DMS79 (cell line): ENCODE measurements around the gene MOB4.
"Not testable (repeated sequence)": the region's sequence is repeated elsewhere in the genome, so short reads cannot be mapped to it uniquely, and the experiment has no call there.

ENCODE experiments used
- DNase-seq: peaks from one replicate; lab custom pipeline; 2025; lab: John Stamatoyannopoulos, UW

MOB4 gene

DNA sequence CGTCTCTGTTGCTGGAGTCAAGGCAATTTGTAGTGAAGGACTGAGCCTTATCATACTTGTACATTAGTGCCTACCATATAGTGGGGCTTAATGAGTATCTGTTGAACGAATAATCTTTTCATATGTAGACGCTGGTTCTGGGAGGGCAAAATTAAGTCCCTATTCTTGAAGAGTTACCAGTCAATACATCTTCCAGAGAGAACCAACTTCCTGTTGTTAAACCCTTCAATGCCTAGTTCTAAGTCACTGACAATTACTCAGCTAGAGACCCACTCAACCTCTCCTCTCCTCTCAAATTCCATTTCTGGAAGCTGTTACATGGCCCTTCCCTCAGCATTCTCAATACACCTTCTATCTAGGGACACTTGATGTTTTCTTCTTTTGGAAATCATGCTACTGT is 1.1 kb upstream of the MOB4 start:
- DNase-seq: no peak

DNA sequence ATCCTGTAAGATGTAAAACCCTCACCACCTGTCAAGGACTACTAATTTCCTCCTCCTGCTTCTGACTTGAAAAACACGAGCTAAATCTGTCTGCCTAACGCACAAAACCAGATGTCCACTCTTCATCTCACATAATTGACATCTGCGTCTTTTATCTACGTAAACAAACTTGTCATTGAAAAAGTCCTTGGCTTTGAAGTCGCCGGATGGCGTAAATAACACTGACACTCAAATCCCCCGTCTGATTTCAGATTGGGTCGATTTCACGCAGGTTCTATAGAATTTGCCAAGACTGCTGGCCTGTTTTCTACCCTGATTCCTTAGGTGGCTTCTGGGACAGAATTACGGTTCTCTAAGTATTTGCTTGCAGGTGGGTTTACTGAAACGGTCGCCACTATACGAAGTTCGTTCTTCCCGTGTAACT is 539 bp upstream of the MOB4 start:
- no peak for DNase-seq

DNA sequence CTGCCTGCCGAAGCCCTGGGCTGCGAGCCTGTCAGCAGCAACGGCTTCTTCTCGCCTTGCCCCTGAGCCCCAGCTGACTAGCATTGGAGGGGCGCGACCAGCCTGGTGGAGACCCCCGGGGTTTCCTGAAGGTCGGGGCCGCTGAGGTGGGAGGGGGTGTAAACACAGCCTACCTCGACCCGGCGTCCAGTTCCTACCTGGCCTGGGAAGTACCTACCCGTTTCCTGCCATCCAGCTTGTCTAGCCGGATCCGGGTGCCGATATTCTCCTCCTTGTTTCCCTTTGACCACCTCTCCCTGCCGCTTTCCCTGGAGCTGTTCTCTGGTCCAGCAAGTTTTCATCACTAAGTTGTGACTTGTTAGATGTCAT is 511 bp downstream of the MOB4 start:
- DNase-seq: no peak

DNA sequence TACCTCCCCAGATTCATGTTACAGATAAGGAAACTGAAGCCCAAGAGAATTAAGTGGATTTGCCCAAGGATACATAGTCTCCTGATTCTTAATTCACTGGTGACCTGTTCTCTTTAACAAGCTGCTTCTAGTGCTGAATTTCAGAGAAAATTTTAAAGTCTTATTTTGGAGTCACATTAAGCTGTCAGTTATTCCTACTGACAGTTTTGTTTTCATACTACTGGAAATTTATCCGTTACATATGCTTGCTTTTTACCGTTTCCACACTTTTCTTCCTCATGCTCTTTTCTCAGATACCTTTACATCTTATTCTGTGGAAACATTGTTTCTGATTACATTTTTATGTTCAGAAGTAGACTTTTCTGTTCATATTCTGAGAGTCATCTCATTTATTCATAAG is 1.3 kb downstream of the MOB4 start:
- no peak for DNase-seq

DNA sequence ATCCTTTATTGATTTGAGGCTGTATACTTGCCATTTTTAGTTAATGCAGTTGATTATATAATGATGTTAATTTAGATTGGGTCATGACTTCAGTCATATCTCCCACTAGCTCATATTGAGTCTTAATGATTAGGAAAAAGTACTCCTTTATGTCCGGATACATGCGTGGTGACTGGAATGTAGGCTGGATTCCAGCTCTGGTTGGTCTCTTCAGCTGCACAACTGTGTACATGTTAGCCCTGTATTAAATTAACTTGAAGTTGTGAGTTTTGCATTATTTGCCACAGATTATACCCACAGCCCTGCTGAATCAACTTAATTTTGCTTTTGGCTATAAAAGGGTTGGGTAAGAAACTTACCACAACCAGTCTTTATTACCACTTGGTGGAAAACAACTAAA is 22.5 kb downstream of the MOB4 start:
- DNase-seq: no peak

DNA sequence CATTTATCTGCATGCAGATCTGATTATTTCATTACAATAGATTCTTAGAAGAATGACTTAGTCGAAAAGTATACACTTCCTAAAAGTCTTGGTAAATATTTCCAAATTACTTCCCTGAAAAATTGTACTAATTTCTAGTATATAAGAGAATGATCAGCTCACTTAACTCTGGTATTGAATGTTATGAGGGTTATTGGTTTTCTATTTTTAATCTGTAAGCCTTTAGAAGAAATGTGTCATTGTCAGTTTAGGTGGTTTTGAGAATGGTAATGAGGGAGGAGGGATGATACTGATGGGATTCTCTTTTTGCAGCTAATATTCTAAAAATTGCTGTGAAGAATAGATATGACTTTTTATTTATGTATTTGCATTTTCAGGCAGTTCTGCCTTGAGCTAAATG is 23.9 kb downstream of the MOB4 start:
- DNase-seq: no peak

DNA sequence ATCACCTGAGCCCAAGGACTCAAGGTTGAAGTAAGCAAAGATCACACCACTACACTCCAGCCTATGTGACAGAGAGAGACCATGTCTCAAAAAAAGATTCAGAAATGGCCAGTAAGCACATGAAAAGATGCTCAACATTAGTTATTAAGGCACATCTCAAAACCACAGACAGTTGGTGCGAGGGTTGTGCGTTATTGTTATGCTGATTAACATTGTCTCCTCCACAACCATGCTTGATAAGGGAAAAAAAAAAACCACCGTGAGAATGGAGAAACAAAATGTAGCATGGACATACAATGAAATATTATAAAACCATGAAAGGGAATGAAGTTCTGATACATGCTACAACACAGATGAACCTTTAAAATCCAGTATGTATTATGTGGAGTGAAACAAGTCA is 27.3 kb downstream of the MOB4 start:
- DNase-seq: no peak

DNA sequence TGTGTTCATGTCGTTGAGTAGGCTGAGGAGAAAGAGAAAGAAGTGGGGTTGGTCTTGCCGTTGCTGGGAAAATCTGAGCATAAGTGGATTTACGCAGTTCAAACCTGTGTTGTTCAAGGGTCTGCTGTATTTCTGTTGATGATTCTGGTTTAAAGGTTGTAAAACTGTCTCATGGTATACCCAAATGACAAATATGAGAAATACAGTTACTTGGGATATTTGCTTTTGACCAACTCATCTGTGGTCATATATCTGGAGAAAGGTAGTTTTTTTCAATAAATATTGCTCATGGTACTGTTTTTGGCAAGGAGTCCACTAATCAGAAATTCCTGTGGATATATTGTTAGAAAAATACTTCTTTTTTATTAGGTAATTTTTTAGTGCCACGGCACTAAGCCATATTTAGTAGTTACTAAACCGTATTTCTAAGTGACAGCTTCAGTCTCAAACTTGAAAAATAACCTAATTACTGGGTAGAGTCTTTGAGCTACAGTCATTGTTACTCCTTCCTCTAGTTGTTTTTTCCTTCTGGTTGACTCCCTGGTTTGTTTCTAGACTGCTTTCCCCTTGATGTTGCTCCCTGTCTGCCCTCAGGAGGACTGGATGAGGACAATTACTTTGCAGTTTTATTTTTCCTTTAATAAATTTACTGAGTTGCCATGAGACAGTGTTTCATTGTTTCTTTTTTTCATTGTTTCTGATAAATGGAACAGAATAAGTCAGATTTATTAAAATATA is 31.5 kb downstream of the MOB4 start:
- no peak for DNase-seq

DNA sequence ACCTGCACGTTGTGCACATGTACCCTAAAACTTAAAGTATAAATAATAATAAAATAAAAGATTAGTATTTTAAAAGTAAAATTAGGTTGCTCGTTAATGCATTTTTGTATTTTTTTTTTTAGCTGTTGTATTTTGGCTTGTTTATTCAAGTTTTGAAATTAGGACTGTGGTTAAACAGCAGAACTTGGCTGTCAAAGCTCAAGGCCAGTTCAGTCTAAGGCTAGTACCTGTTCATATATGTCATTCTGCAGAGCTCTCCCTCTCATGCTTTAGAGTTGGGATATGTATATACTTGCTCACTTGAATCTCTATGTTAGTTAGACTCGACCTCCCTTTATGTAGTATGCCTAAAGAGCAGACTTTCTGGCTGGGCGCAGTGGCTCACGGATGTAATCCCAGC is 32.7 kb downstream of the MOB4 start:
- DNase-seq: no peak

DNA sequence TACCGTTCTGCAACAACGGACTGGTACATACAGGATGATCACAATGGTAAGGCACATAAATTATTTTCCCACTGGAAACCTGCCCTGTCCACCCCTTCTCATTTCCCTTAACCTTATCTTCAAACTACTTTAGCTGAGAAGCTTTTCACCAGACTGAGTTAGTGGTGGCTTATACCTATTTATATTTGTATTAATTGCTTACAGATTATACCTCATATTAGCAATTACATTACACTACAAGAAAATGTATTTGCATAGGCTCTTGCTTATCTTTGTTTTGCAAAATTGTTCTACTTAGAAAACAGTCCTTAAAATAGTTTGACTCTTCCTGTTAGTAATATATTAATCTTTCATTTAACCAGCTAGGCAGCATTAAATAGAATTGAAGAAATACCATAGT is 35.4 kb downstream of the MOB4 start:
- DNase-seq: not testable (repeated sequence)

DNA sequence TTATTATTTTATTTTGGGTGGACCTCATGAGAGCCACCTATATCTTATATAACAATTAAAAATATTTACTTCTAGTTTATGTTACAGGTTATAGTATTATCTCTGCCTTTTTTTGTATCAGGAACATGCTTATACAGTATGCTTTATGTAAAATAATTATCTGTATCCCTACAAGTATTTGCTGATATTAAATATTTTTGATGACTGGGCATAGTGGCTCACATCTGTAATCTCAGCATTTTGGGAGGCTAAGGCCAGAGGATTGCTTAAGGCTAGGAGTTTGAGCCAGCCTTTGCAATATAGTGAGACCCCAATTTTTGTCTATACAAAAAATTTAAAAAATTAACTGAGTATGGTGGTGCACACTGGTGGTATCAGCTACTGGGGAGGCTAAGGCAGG is 39.6 kb downstream of the MOB4 start:
- no peak for DNase-seq

DNA sequence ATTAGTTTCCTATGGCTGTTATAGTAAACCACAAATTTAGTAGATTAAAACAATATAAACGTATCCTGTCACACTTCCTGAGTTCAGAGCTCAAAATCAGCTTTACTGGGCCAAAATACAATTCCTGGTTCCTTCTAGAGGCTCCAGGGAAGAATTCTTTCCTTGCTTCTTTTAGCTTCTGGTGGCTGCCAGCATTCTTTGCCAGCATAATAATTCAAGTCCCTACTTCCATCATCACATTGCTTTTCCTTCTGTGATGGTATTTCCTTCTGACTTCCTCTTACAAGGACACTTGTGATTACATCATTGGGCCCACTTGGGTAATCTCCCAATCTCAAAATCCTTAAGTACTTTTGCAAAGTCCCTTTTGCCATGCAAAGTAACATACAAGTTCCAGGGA is 40.6 kb downstream of the MOB4 start:
- no peak for DNase-seq

DNA sequence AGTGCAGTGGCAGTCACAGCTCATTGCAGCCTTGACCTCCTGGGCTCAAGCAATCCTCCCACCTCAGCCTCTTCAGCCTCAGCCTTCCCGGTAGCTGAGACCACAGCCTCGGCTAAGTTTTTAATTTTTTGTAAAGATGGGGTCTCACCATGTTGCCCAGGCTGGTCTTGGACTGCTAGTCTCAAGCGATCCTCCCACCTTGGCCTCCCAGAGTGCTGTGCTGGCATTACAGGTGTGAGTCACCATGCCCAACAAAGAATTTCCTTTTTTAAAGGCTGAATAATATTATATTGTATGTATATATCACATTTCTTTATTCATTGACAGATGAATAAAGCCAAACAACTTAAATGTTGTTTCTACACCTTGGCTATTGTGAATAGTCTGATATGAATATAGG is 42.5 kb downstream of the MOB4 start:
- no peak for DNase-seq

DNA sequence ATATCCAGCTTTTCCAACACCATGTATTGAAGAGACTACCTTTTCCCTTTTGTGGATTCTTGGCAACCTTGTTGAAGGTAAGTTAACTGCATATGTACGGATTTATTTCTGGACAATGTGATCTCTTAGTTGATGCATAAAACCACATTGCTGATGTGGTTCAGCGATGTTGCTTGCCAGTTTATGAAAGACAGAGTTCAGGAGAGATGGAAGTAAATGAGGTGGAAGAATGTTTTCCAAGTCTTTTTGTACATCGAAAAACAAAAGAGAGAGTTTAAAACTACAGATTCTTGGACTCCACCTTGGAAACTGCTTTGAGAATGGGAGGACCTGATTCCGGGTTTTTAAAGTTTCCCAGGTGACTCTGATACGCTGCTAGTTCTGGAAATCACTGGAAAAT is 43.8 kb downstream of the MOB4 start:
- no peak for DNase-seq

DNA sequence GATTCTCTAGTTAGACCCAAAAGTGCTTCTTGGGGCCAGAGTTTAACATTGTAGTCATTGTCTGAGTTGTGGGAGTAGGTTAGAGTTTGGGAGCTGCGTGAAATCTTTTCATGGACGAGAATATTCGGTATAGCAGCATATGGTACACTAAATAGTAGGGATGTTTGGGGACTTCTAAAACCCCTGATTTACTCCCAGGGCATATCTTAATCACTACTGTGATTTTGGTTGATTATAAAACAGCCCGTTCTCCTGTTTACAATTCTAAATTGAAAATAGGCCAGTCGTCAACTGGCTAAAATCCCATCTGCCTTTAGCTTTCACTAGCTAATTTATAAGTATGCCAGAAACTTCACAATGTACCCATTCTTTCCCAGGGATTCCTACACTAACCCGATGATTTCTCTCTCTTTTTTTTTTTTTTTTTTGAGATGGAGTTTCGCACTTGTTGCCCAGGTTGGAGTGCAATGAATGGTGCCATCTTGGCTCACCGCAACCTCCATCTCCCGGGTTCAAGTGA is 44.3 kb downstream of the MOB4 start:
- DNase-seq: no peak

DNA sequence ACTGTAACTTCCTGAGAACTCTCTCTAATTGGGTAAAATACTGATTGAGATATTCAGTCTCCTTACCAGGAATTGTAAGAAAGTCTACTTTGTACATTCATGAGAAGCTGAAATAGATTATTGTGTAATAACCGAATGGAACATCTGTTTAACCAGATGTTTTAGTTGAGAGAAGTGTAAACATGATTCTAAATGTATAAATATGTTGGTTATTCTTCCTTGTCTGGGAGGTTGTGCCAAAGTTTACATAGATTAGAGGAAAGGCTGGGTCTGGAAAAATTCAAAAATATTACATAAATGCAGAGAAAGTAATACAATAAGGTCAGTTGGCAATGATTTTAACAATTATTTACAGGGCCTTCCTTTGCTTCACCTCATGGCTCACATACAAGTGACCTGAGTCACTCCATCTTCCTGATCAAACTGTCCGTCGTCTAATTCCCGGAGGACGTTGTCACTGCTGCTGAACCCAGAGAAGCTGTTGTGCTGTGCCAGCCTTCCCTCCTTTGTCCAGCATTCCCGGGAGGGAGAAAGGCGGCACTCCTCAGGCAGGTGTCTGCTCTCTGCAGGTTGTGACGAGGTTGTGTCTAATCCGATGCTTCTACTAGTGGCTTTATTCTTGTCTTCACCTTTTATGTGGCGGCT is 55.9 kb downstream of the MOB4 start:
- DNase-seq: no peak

DNA sequence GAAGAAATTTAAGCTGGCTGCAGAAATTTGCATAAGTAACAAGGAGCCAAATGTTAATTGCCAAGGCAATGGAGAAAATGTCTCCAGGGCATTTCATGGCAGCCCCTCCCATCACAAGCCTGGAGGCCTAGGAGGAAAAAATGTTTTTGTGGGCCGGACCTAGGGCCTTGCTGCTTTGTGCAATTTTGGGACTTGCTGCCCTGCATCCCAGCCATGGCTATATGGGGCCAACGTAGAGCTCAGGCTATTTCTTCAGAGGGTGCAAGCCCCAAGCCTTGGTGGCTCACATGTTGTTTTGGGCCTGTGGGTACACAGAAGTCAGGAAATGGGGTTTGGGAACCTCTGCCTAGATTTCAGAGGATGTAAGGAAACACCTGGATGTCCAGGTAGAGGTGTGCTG is 57.7 kb downstream of the MOB4 start:
- no peak for DNase-seq

DNA sequence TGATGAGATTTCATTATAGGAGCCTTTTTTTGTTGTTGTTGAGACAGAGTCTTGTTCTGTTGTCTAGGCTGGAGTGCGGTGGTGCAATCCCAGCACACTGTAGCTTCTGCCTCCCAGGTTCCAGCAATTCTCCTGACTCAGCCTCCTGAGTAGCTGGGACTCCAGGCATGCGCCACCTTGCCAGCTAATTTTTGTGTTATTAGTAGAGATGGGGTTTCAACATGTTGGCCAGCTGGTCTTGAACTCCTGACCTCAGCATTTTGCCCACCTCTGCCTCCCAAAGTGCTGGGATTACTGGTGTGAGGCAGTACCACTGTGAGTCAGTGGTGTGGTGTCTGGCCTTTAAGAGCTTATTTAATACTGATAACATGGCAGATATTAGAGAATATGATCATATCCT is 60.1 kb downstream of the MOB4 start:
- no peak for DNase-seq

DNA sequence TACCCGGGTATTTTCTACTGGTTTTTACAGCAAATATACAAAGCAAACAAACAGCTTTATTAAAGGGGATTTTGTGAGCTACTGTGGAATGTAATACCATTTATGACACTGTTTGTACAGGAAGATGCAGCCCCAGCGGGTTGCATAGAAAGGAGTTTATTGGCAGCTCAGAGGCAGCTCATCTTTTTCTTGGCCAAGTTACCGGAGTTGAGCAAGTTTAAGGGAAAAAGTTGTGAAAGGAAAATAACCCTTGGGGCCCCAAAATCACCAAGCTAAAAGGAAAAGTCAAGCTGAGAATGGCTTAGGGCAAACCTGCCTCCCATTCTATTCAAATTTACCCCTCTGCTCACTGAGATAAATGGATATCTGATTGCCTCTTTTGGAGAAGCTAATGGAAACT is 60.8 kb downstream of the MOB4 start:
- no peak for DNase-seq

DNA sequence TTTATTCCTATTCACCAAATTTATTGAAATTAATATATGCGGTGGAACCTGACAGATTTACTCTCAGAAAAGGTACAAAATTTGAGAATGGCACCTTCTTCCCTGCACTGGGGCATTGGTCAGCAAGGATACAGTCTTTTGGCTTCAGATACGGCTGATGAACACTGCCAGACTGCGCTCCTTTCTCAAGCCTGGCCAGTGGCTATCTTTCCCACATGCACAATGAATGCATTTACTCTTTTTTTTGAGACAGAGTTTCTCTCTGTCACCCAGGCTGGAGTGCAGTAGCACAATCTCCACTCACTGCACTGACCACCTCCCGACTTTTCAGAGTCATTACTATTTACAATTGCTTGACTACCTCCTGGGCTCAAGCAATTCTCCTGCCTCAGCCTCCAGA is 61.6 kb downstream of the MOB4 start:
- no peak for DNase-seq

DNA sequence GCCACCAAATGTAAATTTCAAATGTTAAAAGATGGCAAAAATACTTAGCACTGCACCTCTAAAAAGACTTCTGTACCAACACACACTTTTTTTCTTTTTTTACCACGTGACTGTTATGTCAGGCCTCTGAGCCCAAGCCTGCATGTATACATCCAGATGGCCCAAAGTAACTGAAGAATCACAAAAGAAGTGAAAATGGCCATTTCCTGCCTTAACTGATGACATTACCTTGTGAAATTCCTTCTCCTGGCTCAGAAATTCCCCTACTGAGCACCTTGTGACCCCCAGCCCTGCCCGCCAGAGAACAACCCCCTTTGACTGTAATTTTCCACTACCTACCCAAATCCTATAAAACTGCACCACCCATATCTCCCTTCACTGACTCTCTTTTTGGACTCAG is 62.4 kb downstream of the MOB4 start:
- not testable (repeated sequence) for DNase-seq

DNA sequence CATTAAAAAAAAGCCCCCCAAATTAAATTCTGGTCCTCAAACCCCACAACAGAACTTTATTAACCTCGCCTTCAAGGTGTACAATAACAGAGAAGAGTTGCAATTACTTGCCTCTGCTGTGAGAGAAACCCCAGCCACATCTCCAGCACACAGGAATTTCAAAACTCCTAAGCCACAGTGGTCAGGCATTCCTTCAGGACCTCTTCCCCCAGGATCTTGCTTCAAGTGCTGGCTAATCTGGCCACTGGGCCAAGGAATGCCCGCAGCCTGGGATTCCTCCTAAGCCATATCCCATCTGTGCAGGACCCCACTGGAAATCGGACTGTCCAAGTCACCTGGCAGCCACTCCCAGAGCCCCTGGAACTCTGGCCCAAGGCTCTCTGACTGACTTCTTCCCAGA is 64.3 kb downstream of the MOB4 start:
- DNase-seq: not testable (repeated sequence)

DNA sequence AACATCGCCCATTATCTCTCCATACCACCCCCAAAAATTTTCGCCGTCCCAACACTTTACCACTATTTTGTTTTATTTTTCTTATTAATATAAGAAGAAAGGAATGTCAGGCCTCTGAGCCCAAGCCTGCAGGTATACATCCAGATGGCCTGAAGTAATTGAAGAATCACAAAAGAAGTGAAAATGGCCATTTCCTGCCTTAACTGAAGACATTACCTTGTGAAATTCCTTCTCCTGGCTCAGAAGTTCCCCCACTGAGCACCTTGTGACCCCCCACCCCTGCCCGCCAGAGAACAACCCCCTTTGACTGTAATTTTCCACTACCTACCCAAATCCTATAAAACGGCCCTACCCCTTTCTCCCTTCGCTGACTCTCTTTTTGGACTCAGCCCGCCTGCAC is 71.4 kb downstream of the MOB4 start:
- not testable (repeated sequence) for DNase-seq
